ENCODE data around the gene PARD3B.

Gene PARD3B

GRCh38 chr2:205411558-205411957, 866.3 kb downstream of the PARD3B start:
- TF ChIP-seq CTCF (IDR thresholded peaks at IDR 0.05), result no peak
- H3K36me3 ChIP-seq, result no peaks in the 10 kb centered on the region
- H3K4me3 ChIP-seq (ENCODE audit: low read depth in 1 of 2, low read length in 1 of 2), result no peak overlapping the region
- H3K27ac ChIP-seq, result no peak overlapping the region
- H3K27me3 ChIP-seq, result no peaks in the 10 kb centered on the region
- no peaks in the 10 kb centered on the region for H3K9me3 ChIP-seq
- no peaks in the 10 kb centered on the region for H3K4me1 ChIP-seq (ENCODE audit: control insufficient read depth in 1 of 2, insufficient read depth in 1 of 2, low read depth in 1 of 2, low read length in 1 of 2)

- Histone ChIP-seq H3K36me3 (no peaks in the 10 kb centered on the region), H3K27ac (no peak overlapping the region), H3K27me3 (no peaks in the 10 kb centered on the region), H3K4me3 (ENCODE audit: low read depth in 1 of 2, low read length in 1 of 2) (no peak overlapping the region), H3K9me3 (no peaks in the 10 kb centered on the region), H3K4me1 (ENCODE audit: control insufficient read depth in 1 of 2, insufficient read depth in 1 of 2, low read depth in 1 of 2, low read length in 1 of 2) (no peaks in the 10 kb centered on the region)
- no peak for TF ChIP-seq CTCF (IDR thresholded peaks at IDR 0.05)
These were observed 879.1 kb downstream of the PARD3B start for GRCh38 chr2:205424326-205424725.

DNA sequence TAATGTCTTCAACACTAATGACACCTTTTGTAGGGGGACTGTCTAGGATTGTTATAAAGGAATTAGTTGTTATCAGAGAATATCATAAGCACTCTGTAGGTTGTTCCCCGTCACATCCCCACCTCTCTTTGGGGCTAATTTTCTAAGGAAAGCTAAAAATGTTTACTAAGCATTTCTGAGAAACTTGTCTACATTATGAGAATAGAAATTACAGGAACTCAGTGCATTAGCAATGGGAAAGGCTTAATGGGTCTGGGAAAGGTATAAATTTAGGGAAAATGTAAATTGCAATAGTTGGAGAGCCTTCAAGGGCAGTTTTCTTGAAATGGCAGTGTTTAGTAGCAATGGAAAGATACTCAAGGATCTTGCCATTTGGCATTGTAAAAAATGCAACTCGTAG, 879.8 kb downstream of the PARD3B start:
- H3K27me3 ChIP-seq, result no peaks in the 10 kb centered on the region
- no peak for TF ChIP-seq CTCF (IDR thresholded peaks at IDR 0.05)
- H3K9me3 ChIP-seq, result no peaks in the 10 kb centered on the region
- no peak overlapping the region for H3K27ac ChIP-seq
- no peak overlapping the region for H3K4me3 ChIP-seq (ENCODE audit: low read depth in 1 of 2, low read length in 1 of 2)
- H3K4me1 ChIP-seq (ENCODE audit: control insufficient read depth in 1 of 2, insufficient read depth in 1 of 2, low read depth in 1 of 2, low read length in 1 of 2), result no peaks in the 10 kb centered on the region
- H3K36me3 ChIP-seq, result no peaks in the 10 kb centered on the region

DNA sequence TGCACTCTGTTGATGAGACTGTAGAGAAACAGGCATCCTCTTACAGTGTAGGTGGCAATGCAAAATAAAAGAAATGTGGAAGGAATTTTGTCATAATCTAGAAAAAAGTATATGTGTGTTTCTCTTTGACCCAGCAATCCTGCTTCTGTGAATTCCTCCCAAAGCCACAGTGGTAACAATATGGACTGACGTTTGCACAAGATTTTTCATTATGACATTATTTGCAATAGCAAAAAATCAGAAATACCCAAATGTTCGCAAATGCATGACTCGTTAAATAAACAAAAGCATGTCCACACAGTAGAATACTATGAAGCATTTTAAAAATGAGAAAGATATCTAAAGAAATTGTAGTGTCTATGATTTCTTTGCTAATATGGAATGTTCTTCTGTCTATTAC, 881.8 kb downstream of the PARD3B start:
- H3K36me3 ChIP-seq, result no peaks in the 10 kb centered on the region
- H3K27me3 ChIP-seq, result no peaks in the 10 kb centered on the region
- no peak overlapping the region for H3K27ac ChIP-seq
- no peak for TF ChIP-seq CTCF (IDR thresholded peaks at IDR 0.05)
- H3K4me1 ChIP-seq (ENCODE audit: control insufficient read depth in 1 of 2, insufficient read depth in 1 of 2, low read depth in 1 of 2, low read length in 1 of 2), result no peaks in the 10 kb centered on the region
- no peaks in the 10 kb centered on the region for H3K9me3 ChIP-seq
- no peak overlapping the region for H3K4me3 ChIP-seq (ENCODE audit: low read depth in 1 of 2, low read length in 1 of 2)

DNA sequence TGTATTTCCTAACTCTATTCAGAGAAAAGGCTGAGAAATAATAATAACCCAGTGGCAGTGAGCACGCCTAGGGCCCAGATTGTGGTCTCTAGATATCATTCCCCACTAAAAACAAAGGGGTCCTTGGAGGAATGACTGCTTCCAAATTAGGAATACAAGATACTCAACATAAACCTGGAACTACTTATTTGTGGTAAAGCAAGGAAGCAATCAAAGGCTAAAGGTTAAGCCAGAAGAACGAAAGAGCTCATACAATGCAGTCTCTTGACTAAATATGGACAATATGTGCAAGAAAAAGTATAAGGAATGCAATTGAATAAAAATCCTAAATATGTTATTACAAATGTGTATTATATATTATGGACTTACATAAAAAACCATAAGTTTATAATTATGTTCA, 883.5 kb downstream of the PARD3B start:
- no peak for TF ChIP-seq CTCF (IDR thresholded peaks at IDR 0.05)
- H3K36me3 ChIP-seq, result no peaks in the 10 kb centered on the region
- no peaks in the 10 kb centered on the region for H3K9me3 ChIP-seq
- no peaks in the 10 kb centered on the region for H3K4me1 ChIP-seq (ENCODE audit: control insufficient read depth in 1 of 2, insufficient read depth in 1 of 2, low read depth in 1 of 2, low read length in 1 of 2)
- H3K27ac ChIP-seq, result no peak overlapping the region
- H3K4me3 ChIP-seq (ENCODE audit: low read depth in 1 of 2, low read length in 1 of 2), result no peak overlapping the region
- no peaks in the 10 kb centered on the region for H3K27me3 ChIP-seq

DNA sequence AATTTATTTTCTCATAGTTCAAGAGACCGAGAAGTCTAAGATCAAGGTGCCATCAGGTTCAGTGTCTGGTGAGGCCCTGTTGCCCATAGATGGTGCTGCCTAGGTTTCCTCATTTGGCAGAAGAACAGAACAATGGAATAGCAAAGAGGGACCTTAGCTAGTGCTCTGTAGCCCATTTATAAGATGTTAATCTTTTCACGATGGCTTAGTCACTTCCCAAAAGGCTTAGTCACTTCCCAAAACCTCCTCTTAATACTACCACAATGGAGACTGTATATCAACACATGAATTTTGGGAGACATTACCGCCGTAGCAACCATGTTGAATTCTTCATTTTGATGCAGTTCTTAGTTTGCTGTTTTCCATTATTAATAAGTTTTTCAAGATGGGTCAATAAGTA, 890.7 kb downstream of the PARD3B start:
- no peak for TF ChIP-seq CTCF (IDR thresholded peaks at IDR 0.05)

More for the DNA sequence above, 890.7 kb downstream of the PARD3B start:
- no peak overlapping the region for H3K4me3 ChIP-seq (ENCODE audit: low read depth in 1 of 2, low read length in 1 of 2)
- no peaks in the 10 kb centered on the region for H3K27me3 ChIP-seq
- no peaks in the 10 kb centered on the region for H3K4me1 ChIP-seq (ENCODE audit: control insufficient read depth in 1 of 2, insufficient read depth in 1 of 2, low read depth in 1 of 2, low read length in 1 of 2)
- H3K9me3 ChIP-seq, result no peaks in the 10 kb centered on the region
- H3K27ac ChIP-seq, result no peak overlapping the region
- H3K36me3 ChIP-seq, result no peaks in the 10 kb centered on the region
